ENCODE measurements around the gene ATG5.

Gene ATG5

GRCh38 chr6:106173124-106173879 is 152.3 kb downstream of the ATG5 start:
- DNase-seq, result no peak

GRCh38 chr6:106170030-106170791 is 155.3 kb downstream of the ATG5 start:
- no peak for DNase-seq

GRCh38 chr6:106169517-106169916 is 156.0 kb downstream of the ATG5 start:
- no peak for DNase-seq

- no peak for DNase-seq
Observed at GRCh38 chr6:106168097-106168888, 157.3 kb downstream of the ATG5 start.

GRCh38 chr6:106167096-106167814 is 158.3 kb downstream of the ATG5 start:
- no peak for DNase-seq

GRCh38 chr6:106165885-106166485 is 159.6 kb downstream of the ATG5 start:
- DNase-seq, result no peak

GRCh38 chr6:106163966-106164877 is 161.3 kb downstream of the ATG5 start:
- peak; percentile 82 for DNase-seq

GRCh38 chr6:106163446-106163965 is 162.1 kb downstream of the ATG5 start:
- peak; percentile 51 for DNase-seq

- no peak for DNase-seq
Observed at GRCh38 chr6:106162921-106163320, 162.6 kb downstream of the ATG5 start.

GRCh38 chr6:106161893-106162292 is 163.7 kb downstream of the ATG5 start:
- no peak for DNase-seq

GRCh38 chr6:106161311-106161874 is 164.2 kb downstream of the ATG5 start:
- DNase-seq, result no peak

GRCh38 chr6:106160189-106160588 is 165.4 kb downstream of the ATG5 start:
- DNase-seq, result no peak

- no peak for DNase-seq
Observed at GRCh38 chr6:106159531-106159940, 166.0 kb downstream of the ATG5 start.

GRCh38 chr6:106158816-106159215 is 166.7 kb downstream of the ATG5 start:
- no peak for DNase-seq

- no peak for DNase-seq
Observed at GRCh38 chr6:106156863-106157262, 168.7 kb downstream of the ATG5 start.

GRCh38 chr6:106156413-106156812 is 169.1 kb downstream of the ATG5 start:
- no peak for DNase-seq

GRCh38 chr6:106155219-106155830 is 170.2 kb downstream of the ATG5 start:
- DNase-seq, result no peak

GRCh38 chr6:106154326-106154725 is 171.2 kb downstream of the ATG5 start:
- DNase-seq, result no peak

- DNase-seq, result no peak
Observed at GRCh38 chr6:106152952-106153351, 172.6 kb downstream of the ATG5 start.

- DNase-seq, result peak; percentile 5
Observed at GRCh38 chr6:106152476-106152875, 173.1 kb downstream of the ATG5 start.

Data from stimulated activated naive CD4-positive, alpha-beta T cell treated with Interleukin-2 at 50 U/mL for 16 hours (primary cell).